GDM1 (cell line): ENCODE data around the gene RAPH1.

Experiments
- DNase-seq: peaks from one replicate; lab custom pipeline; 2025; lab: John Stamatoyannopoulos, UW

The RAPH1 gene

DNA sequence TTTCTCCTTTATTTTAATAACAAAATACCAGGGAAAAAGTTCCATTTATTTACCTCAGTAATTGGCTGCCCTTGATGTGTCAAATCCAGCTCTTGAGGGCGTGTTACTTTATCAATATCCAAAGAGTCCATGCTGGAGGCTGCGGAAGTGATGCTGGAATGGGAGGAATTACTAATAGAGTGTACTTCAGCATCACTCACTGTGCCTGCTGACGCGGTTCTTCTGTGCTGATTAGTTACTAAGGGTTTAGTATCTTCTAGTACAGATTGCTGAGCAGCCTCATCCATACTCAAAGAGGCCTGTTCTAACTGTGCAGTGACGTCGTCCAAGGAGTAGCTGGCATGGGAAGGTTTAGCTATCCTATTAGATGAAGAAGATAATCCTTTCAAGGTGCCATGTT is 45.6 kb downstream of the RAPH1 start:
- no peak for DNase-seq

DNA sequence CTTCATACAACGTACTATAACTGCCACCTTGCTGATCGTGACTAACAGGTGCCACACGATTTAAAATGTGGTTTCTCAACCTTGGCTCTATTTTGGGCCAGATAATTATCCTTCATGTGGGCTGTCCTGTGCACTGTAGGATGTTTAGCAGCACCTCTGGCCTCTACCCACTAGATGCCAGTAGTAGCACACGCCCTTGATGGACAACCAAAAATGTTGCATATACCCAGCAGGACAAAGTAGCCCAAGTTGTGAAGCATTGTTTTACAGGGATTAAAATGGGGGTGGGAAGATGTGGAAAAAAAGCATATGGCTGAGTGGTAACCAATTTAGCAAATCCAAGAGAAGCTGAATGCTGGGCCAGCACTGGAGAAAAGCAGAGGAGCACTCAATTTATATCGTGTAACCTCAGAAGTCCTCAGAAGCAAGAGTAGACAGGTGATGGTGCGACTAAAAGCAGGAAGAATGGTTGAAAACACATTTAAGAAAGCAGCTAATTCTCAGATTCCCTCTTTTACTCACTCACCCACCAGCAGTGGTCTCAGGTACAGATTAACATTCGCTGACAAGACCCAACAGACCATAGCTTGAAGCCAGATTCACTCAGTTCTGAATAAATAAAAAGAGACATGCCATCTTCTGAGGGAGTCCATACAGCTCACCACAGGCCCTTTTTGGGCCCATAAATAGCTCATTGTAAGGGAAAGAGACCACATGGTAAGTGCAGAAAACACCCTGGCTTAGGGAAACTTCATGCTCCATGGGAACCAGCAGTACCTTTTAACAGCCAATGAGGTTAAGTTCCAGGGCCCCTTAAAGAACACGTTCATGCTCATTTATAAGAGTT is 50.6 kb downstream of the RAPH1 start:
- peak; percentile 9 for DNase-seq

- DNase-seq: no peak
Observed at GRCh38 chr2:203480623-203481022, 54.5 kb downstream of the RAPH1 start.

DNA sequence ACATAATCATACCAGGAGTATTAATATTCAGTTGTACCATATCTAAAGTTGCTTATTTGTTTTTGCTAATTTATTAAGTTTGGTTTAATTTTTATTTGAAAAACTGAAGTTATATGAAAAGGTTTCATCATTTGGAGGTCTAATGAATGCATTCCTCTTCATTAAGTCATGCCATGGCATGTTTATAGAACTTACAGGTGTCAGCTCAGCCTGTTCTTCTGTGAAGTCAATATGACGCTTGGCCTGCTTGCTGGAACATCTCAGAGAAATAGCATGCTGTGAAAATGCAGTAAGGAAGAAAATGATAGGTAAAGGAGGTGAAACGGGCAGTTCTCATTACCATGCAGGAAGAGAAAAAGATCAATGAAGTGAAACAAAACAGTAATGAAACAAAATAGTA is 58.2 kb downstream of the RAPH1 start:
- DNase-seq: no peak

DNA sequence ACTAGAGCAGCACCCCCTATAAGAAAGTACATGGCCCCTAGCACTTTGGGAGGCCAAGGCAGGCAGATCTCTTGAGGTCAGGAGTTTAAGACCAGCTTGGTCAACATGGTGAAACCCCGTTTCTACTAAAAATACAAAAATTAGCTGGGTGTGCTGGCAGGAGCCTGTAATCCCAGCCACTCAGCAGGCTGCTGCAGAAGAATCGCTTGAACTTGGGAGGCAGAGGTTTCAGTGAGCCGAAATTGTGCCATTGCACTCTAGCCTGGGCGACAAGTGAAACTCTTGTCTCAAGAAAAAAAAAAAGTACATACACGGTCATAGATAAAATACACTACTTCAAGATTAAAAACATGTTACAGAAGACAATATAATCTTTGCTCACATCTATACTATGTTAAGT is 63.8 kb downstream of the RAPH1 start:
- DNase-seq: no peak

DNA sequence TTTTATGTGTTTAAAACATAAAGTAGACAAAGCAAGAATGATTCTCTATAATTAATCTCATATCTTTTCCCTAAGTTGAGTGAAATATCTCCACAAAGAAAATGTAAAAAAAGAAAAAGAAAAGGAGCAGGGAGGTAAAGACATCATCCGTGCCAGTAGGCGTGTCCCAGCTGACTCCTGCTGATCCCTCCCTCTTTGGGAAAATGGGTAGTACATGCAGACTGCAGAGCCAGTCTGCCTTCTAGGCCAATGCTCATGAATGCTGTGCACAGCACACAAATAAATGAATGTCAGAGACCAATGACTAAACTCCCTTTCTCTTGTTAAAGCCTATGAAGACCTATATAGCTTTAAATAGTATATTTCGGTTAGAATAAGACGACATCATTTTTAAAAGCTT is 64.7 kb downstream of the RAPH1 start:
- no peak for DNase-seq

DNA sequence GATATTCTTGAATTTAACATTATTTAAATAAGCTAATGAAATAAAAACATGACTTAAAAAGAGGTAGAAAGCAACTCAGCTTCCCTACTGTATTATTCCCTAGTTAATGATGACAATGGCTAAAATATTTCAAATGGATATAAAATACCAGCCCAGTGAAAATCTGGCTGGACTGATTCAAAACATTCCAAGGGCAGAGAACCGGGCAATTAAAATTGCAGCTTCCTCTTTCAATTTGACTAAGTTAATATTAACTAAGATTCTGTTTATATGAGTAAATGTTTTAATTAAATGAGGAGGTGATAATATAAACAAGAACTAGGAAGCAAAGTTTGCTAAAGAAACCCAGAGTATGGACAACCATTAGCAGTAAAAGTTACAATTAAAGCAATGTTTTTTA is 65.6 kb downstream of the RAPH1 start:
- DNase-seq: no peak

GRCh38 chr2:203463266-203463678 is 71.8 kb downstream of the RAPH1 start:
- DNase-seq: no peak

DNA sequence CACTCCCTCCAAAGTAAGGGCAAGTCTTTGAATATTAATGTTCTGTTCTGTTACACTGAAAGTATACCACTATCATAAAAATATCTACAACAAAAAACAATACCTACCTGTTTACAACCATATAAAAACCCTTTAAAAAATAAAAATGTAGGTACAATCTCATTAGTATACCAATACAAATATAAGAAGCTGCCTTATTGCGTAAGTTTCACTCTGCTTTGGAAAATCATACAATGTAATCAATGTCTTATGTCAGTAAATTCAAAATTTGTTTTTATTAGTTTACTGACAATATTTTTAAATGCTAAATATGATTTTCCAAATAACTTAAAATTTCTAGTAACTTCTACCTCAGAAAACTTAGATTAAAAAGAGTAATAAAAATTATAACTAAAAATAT is 72.8 kb downstream of the RAPH1 start:
- DNase-seq: no peak

DNA sequence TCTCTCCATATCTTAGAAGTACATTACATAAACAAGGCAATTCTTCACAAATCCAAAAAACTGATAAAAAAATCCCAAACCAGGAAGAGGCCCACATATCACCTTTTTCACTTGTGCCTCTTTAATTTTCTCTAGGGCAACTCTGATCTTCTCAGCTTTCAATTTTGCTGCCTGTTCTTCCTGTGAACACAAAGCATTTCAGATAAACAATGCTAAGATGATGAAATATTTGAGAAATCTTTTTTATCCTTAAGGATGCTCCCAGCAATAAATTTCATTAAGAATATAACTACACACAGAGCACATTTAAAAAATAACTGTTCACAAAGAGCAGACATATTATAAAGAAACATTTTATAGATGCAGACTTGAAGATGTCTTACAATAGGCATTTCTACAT is 73.4 kb downstream of the RAPH1 start:
- DNase-seq: no peak

DNA sequence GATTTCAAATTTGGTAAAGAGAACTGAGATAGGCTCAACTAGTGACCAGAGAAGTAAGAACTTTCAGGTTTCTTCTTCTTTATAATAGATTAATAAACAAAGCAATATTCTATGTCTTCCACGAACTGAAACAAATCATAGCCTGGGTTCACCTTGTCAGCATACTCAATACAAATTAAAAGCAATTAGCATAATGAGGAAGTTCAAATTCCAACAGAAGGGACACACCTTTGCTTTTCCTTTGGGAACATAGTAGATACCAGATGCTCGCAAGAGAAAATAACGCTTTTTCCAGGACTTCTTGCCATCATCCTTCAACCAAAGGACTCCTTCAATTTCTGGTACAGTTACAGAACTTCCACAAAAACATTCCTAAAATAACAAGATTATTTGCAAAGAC is 79.9 kb downstream of the RAPH1 start:
- DNase-seq: no peak

DNA sequence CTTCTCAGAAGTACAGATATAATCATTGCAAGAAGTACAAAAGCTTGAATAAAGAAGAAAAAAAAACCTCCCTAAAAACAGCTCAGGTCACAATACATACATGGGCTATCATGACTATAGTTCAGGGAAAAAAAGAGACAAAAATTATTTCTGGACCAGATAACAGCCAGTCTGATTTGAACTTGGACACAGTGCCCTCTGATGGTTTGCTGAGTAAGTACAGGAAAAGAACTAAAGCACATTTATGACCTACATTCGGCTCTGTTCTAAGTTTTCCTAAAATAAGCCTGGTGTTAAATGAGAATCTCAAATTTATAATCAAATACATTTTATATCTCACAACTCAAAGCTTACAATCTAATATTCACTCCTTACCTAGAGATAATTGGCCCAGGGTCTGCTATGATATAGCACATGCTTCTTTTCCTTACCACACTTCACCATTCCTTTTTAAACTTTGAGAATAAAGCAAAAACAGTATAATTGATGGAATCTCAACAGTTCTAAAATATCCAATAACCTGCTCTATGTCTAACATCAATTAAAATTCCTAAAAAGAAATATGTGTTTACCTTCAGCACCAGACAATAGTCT is 81.1 kb downstream of the RAPH1 start:
- DNase-seq: peak; percentile 13

GRCh38 chr2:203451689-203452088 is 83.4 kb downstream of the RAPH1 start:
- DNase-seq: no peak

- no peak for DNase-seq
Observed at GRCh38 chr2:203451011-203451410, 84.1 kb downstream of the RAPH1 start.

DNA sequence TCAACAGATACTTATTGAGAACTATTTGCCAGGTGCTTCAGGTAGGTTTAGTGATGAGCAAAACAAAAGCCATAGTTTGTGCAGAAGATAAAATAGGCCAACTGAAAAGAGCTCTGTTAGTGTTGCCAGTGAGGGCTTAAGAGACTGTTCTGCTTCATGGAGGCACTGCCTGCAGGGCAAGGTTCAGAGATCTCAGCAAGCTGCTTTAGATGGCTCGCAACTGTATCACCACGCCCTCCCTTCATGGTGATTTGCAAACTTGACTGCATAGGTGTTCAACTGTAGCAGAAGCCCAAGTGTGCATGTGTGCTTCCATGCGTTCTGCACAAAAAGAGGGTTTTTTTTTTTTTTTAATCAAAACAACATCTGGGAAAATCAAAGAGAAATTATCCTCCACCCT is 84.5 kb downstream of the RAPH1 start:
- no peak for DNase-seq

DNA sequence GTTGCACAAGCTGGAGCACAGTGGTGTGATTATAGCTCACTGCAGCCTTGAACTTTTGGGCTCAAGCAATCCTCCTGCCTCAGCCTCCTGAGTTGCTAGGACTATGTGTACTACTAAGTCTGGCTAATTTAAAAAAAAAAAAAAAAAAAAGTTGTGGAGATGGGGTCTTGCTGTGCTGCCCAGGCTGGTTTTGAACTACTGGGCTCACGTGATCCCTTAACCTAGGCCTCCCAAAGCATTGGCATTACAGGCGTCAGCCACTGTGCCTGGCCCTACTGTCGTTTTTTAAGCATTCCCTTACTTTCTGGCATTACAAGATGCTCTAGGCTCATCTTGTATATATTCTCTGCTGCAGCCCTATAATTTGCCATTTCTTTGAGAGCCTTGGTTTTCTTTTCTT is 88.3 kb downstream of the RAPH1 start:
- DNase-seq: no peak

GRCh38 chr2:203446071-203446481 is 89.0 kb downstream of the RAPH1 start:
- DNase-seq: peak; percentile 2

- no peak for DNase-seq
Observed at GRCh38 chr2:203444738-203445137, 90.4 kb downstream of the RAPH1 start.

DNA sequence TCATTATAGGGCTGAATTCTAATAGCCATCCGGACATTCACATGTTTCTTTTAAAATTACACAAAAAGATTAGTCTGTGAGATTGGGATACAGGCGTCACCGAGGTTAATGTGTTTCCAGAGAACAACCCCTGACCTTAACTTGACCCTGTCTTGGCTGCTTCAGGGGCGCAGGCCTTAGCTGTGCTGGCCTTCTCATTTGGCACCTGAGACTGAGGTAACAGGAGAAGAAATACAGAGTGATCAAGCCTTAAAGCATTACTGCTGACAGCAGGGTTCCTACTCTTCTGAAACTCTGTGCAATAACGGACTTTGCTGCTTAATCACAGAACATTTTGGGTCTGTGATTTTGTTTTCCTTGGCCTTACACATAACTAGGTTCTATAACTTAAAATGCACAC is 92.6 kb downstream of the RAPH1 start:
- no peak for DNase-seq

- no peak for DNase-seq
Observed at GRCh38 chr2:203441463-203441862, 93.6 kb downstream of the RAPH1 start.

DNA sequence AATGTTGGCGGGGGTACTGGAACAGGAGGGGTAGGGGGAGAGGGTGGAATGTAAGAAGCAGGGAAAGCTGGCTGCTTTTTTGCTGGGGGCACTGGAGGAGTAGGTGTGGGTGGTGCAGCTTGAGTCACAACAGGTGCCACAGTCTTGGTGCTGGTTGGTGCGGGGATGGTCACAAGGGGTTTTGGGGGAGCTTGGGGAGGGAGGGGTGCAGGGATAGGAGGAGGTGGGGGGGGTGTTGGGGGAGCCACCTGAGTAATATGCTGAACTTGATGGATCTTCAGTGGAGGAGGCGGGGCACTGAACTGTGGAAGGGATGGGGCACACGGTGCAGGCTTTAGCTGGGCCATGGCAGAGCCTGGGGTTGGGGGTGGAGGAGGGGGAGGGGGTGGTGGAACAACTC is 94.4 kb downstream of the RAPH1 start:
- no peak for DNase-seq

- DNase-seq: no peak
Observed at GRCh38 chr2:203438528-203438927, 96.6 kb downstream of the RAPH1 start.

DNA sequence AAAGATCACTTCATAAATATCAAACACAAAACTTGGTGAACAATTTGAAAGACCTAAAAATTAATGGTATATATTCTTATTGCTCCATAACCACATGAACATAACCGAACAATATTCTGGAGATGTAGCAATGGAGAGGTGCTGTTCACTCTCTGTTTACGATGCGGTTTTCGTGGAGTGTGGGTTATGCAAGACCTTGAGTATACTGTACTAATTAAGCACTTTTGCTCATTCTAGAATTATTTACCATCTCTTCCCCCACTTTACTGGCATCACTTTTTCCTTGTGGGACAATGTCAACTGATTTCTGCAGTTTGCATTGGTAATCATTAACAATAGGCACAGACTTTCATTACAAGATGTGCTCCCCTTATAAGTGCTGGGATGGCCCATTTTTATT is 97.6 kb downstream of the RAPH1 start:
- no peak for DNase-seq

DNA sequence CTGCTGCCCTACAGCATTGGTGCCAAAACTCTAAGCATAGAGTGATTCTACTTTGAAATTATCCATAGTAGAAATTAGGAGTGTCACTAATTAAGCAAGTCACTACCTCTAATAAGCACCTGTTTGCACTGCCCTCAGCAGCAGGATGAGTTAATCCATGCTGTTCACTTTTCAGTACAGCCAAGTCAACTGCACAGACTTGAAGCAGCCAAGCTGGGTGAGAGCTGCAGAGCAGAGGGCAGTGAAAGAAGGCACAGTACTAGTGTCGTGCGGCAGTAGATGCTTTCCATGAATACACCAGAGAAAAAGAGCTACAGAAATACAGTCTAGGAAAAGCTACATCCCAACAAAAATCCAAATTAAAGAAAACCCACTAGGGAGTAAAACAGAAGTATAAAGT is 98.6 kb downstream of the RAPH1 start:
- DNase-seq: no peak
